Measurements from ENCODE around the gene HAUS5. TPM values are rescaled to one million over a fixed set of nuclear protein-coding genes. Genes with fewer than 3 reads are reported as not detected.

HAUS5 gene
- total RNA-seq, 1 donor from 2014 or later = 34.1 TPM

DNA sequence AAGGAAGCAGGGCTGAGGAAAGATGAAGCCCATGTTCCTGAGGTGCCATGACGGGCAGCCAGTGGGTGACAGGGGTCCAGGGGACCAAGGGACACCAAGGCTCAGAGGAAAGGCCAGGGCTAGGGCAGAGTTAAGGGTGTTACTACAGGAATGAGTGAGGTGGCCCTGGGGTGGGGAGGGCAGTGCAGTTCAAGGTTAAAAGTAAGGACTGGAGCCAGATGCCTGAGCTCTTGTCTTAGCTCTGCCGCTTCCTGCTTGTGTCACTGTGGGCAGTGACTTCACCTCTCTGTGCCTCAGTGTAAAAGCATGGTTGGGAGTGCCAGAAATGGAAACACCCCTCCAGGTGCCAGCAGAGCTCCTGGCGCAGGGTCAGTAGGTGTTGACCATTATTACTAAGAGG lies 24.1 kb downstream of the HAUS5 start:
- Mint-ChIP-seq H3K27ac (no peak overlapping the region), H3K4me1 (ENCODE audit: low read depth) (no peaks in the 10 kb centered on the region), H3K4me3 (ENCODE audit: low read depth) (no peak overlapping the region), H3K9me3 (ENCODE audit: low read depth) (no peaks in the 10 kb centered on the region), H3K27me3 (no peaks in the 10 kb centered on the region), H3K36me3 (ENCODE audit: insufficient read depth) (peaks cover 16% of the 10 kb centered on the region)
- DNase-seq (ENCODE audit: low spot score, unreplicated experiment) = no peak
- no peak for TF ChIP-seq CTCF (IDR thresholded peaks at IDR 0.05; ENCODE audit: unreplicated experiment)

DNA sequence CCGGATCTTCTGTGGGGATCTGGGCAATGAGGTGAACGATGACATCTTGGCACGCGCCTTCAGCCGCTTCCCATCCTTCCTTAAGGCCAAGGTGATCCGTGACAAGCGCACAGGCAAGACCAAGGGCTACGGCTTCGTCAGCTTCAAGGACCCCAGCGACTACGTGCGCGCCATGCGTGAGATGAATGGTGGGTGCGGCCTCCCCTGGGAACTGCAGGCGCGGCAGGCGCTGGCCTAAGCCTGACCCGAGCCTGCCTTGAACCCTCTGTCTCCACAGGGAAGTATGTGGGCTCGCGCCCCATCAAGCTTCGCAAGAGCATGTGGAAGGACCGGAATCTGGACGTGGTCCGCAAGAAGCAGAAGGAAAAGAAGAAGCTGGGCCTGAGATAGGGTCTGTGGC lies 24.6 kb downstream of the HAUS5 start:
- H3K27me3 Mint-ChIP-seq = no peaks in the 10 kb centered on the region
- no peak for DNase-seq (ENCODE audit: low spot score, unreplicated experiment)
- no peak for TF ChIP-seq CTCF (IDR thresholded peaks at IDR 0.05; ENCODE audit: unreplicated experiment)
- no peak overlapping the region for H3K27ac Mint-ChIP-seq
- H3K9me3 Mint-ChIP-seq (ENCODE audit: low read depth) = no peaks in the 10 kb centered on the region
- H3K4me3 Mint-ChIP-seq (ENCODE audit: low read depth) = no peak overlapping the region
- no peaks in the 10 kb centered on the region for H3K4me1 Mint-ChIP-seq (ENCODE audit: low read depth)
- H3K36me3 Mint-ChIP-seq (ENCODE audit: insufficient read depth) = peaks cover 13% of the 10 kb centered on the region

DNA sequence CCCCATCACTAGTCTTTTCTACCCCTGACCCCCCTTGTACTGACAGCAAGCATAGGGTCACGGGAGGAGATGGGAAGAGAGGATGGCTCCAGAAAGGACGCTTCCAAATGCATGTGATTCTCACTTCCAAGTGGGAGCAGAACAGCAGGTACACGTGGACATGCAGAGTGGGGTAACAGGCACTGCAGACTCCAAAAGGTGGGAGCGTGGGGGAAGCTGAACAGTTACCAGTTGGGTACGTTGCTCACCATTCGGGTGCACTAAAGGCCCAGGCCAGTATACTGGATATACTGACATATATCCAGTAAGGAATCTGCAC lies 26.7 kb downstream of the HAUS5 start:
- TF ChIP-seq CTCF (IDR thresholded peaks at IDR 0.05; ENCODE audit: unreplicated experiment) = no peak
- H3K4me3 Mint-ChIP-seq (ENCODE audit: low read depth) = no peak overlapping the region
- DNase-seq (ENCODE audit: low spot score, unreplicated experiment) = no peak
- H3K27me3 Mint-ChIP-seq = no peaks in the 10 kb centered on the region
- no peaks in the 10 kb centered on the region for H3K9me3 Mint-ChIP-seq (ENCODE audit: low read depth)
- peaks cover under 1% of the 10 kb centered on the region for H3K4me1 Mint-ChIP-seq (ENCODE audit: low read depth)
- no peak overlapping the region for H3K27ac Mint-ChIP-seq
- H3K36me3 Mint-ChIP-seq (ENCODE audit: insufficient read depth) = peaks cover 9% of the 10 kb centered on the region

GRCh38 chr19:35639863-35640262 lies 27.3 kb downstream of the HAUS5 start:
- Mint-ChIP-seq H3K4me1 (ENCODE audit: low read depth) (peaks cover 5% of the 10 kb centered on the region), H3K4me3 (ENCODE audit: low read depth) (no peak overlapping the region), H3K36me3 (ENCODE audit: insufficient read depth) (peaks cover 9% of the 10 kb centered on the region), H3K27ac (no peak overlapping the region), H3K9me3 (ENCODE audit: low read depth) (no peaks in the 10 kb centered on the region), H3K27me3 (no peaks in the 10 kb centered on the region)
- TF ChIP-seq CTCF (IDR thresholded peaks at IDR 0.05; ENCODE audit: unreplicated experiment) = no peak
- DNase-seq (ENCODE audit: low spot score, unreplicated experiment) = no peak

DNA sequence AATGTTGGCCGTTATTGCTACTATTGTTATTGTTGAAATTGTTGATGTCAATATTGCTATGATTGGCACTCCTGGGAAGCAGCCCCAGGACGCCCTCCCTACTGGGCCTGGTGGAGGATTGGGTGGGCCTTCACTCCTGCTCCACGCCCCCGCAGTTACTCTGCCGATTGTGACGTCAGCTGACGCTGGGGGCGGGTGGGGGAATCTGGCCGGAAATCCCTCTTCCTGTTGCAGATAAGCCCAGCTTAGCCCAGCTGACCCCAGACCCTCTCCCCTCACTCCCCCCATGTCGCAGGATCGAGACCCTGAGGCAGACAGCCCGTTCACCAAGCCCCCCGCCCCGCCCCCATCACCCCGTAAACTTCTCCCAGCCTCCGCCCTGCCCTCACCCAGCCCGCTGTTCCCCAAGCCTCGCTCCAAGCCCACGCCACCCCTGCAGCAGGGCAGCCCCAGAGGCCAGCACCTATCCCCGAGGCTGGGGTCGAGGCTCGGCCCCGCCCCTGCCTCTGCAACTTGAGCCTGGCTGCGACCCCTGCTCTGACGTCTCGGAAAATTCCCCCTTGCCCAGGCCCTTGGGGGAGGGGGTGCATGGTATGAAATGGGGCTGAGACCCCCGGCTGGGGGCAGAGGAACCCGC lies 29.1 kb downstream of the HAUS5 start, which contains the start of gene ETV2:
ETV2 (plus strand) TSS at position 231 of the 637 bp plus-strand sequence. CDS start 716 bp downstream, outside the sequence.
- DNase-seq (ENCODE audit: low spot score, unreplicated experiment) = no peak
- no peak for TF ChIP-seq CTCF (IDR thresholded peaks at IDR 0.05; ENCODE audit: unreplicated experiment)
- H3K4me1 Mint-ChIP-seq (ENCODE audit: low read depth) = peaks cover 7% of the 10 kb centered on the region
- H3K9me3 Mint-ChIP-seq (ENCODE audit: low read depth) = no peaks in the 10 kb centered on the region
- peaks cover 7% of the 10 kb centered on the region for H3K27me3 Mint-ChIP-seq
- H3K27ac Mint-ChIP-seq = no peak within 1 kb of the TSS
- H3K4me3 Mint-ChIP-seq (ENCODE audit: low read depth) = peak within 1 kb of the TSS; percentile 53
- H3K36me3 Mint-ChIP-seq (ENCODE audit: insufficient read depth) = peaks cover 4% of the 10 kb centered on the region

All from progenitor cell of endocrine pancreas (in vitro differentiated cells).